ENCODE data around the gene MYO16.

GRCh38 chr13:108855737-108856387 lies 226.5 kb downstream of the MYO16 start:
- TF ChIP-seq CTCF (IDR thresholded peaks at IDR 0.05) (no peak), POLR2A (IDR thresholded peaks at IDR 0.05) (no peak)
